Measurements from ENCODE around the gene WRNIP1.

Gene WRNIP1

DNA sequence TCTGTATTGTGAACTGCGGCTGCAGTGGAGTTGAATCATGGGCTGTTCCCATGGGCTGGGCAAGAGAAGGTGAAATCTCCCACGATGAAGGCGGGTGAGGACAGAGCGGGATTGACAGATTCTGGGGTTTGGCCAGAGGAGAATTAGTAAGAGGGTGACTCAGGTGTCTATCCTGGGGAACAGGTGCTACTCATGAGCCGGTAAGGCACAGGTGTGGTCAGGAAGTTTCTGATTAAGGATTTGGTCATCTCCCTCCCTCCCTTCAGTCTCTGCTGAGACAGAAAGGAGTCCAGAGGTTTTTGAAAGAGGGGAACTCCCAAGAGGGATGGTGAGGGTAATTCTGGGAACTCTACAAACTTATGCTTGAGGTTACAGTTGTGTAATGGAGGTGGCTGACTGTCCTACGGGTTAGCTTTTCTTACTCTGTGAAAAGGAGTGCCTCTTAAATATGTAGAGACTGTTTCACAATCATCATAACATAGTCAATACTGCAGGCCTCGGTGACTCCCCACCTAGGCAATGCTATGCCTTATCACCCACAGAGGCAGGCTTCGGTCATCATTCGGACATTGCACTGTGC, 45.0 kb downstream of the WRNIP1 start:
- no peak for DNase-seq

DNA sequence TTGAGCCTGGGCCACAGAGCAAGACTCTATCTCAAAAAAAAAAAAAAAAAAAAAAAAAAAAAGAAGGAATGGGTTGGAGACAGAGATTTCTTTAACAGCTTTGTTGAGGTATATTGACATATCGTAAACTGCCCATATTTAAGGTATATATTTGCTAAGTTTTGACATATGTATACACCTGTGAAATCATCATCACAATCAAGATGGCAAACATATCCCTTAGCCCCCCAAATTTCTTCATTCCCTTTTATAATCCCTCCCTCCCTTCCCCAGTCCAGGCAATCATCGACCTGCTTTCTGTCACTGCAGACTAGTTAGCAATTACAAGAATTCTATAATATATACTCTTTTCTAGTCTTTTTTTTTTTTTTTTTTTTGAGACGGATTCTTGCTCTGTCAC, 47.5 kb downstream of the WRNIP1 start:
- no peak for DNase-seq

DNA sequence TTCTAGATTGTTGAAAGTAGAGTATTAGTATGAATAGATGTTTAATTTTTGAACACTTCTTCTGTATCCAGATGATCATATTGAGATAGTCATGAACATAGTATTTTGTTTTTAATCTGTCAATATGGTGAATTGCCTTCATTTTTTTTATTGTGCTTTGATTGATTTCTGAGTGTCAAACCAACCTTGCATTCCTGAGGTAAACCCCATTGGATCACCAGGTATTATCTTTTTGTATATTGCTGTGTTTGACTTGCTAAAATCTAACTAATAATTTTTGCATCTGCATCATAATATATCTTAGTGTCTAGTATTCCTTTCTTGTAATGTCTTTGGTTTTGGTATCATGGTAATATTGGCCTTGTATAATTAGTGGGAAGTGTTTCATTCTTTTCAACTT, 51.0 kb downstream of the WRNIP1 start:
- no peak for DNase-seq

DNA sequence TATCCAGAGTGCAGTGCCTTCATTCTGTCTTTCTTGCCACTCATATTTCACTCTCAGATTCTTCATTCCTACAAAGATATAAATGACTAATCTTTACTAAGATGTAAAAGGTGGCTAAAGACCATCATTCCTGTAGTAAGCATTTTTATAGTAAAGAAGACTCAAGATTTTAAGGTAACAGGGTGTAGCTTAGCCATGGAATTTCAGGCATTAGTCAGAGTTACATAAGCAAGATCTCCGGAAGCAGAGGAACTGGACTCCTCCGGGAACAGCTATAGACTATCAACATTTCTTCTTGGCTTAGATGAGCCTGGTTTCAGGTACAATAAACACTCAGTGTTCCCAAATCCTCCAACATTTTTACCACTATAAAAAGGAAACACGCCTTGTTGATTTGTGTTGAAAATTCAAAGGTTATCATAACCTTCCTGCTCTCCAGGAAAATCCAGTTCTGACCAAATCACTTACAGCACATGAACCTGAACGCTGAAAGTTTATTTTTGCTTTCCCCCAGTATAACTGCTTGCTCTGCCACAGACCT, 52.8 kb downstream of the WRNIP1 start:
- no peak for DNase-seq

DNA sequence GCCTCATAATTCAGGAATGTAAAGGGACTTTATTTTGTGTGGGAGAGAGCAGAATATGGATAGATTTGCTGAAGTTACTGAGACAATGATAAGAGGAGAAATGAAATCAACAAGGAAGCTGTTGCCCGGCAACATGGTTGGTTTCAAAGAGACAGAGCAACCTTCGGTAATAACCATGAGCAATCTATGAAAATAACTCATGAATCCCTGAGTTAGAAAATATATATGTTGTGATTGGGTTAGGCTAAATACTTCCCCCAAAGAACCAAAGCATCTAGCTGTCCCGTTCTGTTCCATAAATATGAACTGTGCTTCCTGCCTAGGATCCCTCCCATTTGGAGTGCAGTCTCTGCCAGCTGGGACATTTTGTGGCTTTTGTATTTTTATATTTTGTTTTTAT, 53.4 kb downstream of the WRNIP1 start:
- DNase-seq, result no peak

DNA sequence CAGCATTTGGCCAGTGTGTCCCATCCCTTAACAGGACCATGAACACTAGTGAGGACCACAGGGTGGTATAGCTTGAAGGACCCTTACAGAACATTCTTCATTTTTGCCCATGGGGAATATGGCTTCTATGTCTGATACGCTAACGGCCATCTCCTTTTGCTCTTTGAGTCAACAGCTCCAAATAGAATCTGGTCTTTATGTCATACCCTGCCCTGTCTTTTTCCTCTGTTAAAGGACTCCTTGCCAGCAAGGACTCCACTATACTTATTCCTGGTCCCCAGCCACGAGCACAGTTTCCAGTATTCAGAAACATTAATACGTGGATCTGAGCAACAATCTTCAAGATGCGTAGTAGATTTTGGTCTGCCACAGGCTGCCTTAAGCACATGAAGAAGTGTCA, 53.9 kb downstream of the WRNIP1 start:
- no peak for DNase-seq

DNA sequence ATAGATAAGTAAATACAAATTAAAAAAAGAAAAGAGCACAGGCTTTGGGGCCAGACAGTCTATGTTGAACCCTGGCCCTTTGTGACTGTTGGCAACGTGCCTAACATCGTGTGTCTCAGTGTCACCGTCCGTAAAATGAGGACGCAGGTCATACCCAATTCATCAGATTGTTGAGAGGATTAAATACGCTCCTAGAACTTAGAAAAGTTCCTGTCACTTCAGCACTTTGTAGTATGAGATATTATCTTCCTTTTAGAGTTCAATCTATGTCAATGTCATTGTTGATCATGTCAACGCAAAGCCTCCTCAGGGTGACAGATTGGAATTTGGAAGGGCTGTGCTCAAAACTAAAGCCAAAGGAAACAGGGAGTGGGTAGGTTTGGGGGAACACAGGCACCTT, 54.8 kb downstream of the WRNIP1 start:
- DNase-seq, result no peak

DNA sequence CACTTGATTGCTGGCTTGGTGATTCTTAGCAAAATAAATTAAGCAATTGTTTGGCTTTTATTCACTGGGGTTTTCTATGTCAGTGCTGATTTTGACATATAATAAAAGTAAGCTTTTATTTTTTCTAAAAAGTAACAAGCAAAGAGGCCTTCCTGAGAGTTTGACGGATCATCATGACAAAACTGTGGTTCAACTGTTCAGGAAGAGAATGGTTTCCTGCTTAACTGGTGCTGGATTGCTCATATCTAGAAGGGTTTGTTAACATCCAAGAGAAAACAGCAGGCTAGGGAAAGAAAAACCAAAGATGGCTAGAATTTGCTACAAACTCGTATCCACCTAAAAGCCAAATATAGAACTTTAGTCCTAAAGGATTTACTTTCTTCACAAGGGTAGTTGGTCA, 55.2 kb downstream of the WRNIP1 start:
- no peak for DNase-seq

DNA sequence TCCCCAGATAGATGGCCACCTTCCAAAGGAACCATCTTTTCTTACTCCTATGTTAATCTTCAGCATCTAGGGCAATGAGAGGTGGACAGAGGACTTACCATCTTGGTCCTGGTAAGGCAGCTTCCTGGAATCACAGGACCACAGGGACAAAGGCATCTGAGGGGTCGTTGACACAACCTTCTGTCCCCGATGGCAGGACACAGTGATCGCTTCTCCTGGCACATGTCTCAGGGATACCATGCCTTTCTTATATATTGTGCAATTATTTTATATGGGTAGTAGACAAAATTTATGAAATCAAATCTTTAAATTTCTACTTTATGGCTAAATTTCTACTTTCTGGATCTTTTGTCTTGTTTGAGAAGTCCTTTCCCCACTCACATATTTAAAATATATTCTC, 56.4 kb downstream of the WRNIP1 start:
- DNase-seq, result no peak

DNA sequence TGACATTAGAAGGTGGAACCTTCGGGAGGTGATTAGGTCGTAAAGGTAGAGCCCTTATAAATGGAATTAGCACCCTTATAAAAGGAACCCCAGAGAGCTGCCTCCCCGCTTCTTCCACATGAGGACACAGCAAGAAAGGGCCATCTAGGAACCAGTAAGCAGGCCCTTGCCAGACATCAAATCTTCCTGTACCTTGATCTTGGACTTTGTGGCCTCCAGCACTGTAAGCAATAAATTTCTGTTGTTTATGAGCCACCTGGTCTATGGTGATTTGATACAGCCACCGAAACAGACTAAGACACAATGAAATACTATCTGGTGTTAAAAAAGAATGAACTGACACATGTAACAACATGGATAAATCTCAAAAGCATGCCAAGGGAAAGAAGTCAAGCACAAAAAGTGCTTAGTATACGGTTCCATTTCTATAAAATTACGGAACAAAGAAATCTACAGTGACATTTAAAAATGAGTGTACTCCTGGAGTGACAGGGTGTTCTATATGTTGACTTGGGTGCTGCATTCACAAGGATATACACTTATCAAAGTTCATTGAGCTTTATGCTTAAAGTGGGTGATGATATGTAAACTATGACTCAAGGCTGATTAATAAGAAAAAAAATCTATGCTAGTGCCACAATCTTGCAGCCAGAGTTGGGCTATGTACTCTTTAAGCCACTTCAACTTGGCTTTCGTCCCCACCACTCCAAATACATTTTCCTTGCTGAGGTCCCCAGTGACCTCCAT, 58.1 kb downstream of the WRNIP1 start:
- DNase-seq, result no peak

DNA sequence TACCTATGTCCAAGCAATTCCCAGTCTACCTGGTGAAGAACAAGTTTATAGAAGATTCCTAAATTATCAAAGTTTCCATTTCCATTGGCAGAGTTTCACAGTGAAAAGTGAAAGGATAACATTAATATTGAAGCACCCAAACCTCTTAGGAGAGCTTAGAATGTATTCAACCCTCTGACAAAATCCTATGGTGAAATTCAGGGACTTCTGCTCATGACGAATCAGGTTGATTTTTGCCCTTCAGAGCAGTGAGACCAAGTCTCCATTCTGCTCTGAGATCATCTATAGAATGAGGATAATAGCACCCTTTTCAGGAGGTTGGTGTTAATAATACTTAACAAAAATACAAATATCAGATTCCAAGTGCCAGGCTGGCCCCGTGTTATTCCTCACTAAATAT, 60.9 kb downstream of the WRNIP1 start:
- no peak for DNase-seq

DNA sequence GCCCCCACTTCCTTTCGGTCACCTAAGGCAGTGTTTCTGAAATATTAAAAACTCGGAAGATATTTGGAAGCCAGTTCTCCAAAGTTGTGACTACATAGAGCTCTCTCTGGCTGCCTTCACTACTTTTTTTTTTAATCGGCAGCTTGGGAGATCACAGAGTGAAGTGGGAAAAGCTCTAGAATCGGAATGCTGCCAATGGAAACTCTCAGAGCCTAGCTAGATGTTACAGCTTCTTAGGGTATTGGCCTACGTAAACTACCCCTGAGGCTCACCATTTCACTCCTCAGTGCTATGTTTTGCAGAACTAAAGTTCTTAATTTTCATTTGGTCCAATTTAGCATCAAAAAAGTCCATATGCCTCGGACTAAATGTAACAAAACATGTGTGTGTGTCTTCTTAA, 61.9 kb downstream of the WRNIP1 start:
- no peak for DNase-seq

DNA sequence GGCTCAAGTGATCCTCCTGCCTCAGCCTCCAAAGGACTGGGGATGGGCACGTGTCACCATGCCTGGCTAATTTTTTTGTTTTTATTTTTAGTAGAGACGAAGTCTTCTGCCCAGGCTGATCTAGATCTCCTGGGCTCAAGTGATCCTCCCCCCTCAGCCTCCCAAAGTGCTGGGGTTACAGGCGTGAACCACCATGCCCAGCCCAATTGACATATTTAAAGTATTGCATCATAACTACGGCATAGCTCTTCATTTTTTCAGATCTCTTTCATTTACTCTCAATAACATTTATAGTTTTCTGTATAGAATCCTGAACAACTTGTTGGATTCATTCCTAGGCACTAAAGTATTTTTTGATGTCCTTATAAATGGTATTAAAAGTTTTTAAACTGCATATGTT, 63.4 kb downstream of the WRNIP1 start:
- DNase-seq, result no peak

DNA sequence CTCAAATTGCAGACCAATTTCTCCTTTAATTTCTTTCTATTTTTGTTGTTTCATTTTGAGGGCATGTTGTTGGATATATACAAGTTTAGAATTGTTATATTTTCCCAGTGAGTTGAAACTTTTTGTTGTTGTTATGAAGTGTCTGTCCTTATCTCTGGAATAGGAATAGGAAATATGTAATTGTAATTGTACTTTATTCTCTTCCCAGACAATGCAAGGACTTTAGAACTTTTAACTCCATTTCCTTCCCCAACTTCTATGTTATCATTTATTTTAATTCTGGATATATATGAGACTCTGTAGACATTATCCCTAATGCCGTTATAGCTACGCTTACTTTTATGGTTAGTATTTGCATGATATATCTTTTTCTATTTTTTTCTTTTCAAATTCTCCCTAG, 64.1 kb downstream of the WRNIP1 start:
- no peak for DNase-seq

DNA sequence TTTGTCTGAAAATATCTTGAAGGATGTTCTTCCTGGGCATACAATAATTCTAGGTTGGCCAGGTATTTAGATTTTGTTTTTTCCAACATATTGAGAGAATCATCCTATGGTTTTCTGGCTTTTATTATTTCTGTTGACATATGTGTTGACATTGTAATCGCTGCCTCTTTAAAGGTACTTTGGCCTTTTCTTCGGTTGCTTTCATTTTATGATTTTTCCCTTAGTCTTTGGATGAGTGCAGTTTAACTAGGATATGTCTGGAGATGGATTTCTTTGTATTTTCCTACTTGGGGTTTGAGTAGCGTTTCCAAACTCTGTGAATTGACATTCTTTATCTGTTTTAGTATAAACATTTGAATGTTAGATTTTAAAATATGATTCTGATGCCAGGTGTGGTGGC, 65.0 kb downstream of the WRNIP1 start:
- DNase-seq, result no peak

DNA sequence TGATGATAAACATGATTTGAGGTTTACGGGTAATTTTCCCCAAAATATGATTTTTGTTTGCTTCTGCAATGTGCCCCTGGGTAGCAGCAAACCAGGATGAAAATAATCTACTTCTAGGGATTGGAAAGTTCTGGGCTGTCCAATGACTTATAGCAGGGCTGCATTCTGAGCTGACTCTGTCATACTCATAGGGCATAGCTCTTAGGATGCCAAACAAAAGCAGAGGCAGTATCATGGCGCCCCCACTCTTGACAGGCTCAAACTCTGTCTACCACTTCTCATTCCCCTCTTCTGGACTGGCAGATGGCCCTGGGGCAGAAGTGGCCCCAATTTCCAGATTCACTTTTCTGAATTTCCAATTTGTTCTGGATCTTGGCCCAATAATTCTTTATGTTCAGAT, 66.2 kb downstream of the WRNIP1 start:
- DNase-seq, result no peak

DNA sequence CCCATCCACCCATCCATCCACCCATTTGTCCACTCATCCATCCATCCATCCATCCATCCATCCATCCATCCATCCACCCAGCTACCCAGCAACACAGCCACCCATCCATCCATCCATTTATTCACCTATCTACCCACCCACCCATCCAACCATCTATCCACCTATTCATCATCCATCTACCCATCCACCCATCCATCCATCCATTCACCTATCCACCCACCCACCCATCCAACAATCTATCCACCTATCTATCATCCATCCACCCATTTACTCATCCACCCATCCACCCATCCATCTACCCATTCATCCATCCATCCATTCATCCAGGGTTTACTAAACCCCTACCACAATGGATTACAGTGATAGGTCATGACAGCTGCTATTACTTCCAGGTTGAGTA, 69.1 kb downstream of the WRNIP1 start:
- no peak for DNase-seq

Measured in central memory CD4-positive, alpha-beta T cell (primary cell).